VCaP (cell line): Measurements from ENCODE around the gene TMEM86B.
A peak's percentile ranks its signal among the peaks of the same experiment; 100 is the strongest.

Experiments used
- H3K27ac ChIP-seq: fragments of 450-650 bp; 2 replicates; pipeline ENCODE4 v1.5.1; 2017
- CTCF ChIP-seq: fragments of 450-650 bp; conservative IDR thresholded peaks from 2 replicates; pipeline ENCODE4 v1.5.1; 2017; ENCODE audit warnings: mild to moderate bottlenecking, moderate library complexity

TMEM86B gene

GRCh38 chr19:55224038-55224665 is 4.4 kb downstream of the TMEM86B start:
- H3K27ac ChIP-seq: no peak overlapping the region
- TF ChIP-seq CTCF: no peak

- TF ChIP-seq CTCF: no peak
- no peak overlapping the region for H3K27ac ChIP-seq
Measured at GRCh38 chr19:55223291-55224037, 5.1 kb downstream of the TMEM86B start.

- no peak for TF ChIP-seq CTCF
- no peak overlapping the region for H3K27ac ChIP-seq
Measured at GRCh38 chr19:55220525-55220924, 8.0 kb downstream of the TMEM86B start.

GRCh38 chr19:55216461-55217198 is 11.9 kb downstream of the TMEM86B start:
- peak overlapping the region; percentile 95 for H3K27ac ChIP-seq
- TF ChIP-seq CTCF: no peak

- H3K27ac ChIP-seq: no peak overlapping the region
- TF ChIP-seq CTCF: no peak
Measured at GRCh38 chr19:55213547-55213946, 15.0 kb downstream of the TMEM86B start.

GRCh38 chr19:55212447-55212846 is 16.1 kb downstream of the TMEM86B start:
- no peak for TF ChIP-seq CTCF

More at GRCh38 chr19:55212447-55212846, 16.1 kb downstream of the TMEM86B start:
- H3K27ac ChIP-seq: no peak overlapping the region
